Gastroesophageal sphincter (tissue), 3 donors: ENCODE measurements around the gene SLC9A4.

Experiments used
- POLR2A ChIP-seq, 2 donors: fragments of 450-650 bp; IDR thresholded peaks; one replicate each; pipeline ENCODE4 v1.6.1; 2017; ENCODE audit warnings: antibody characterized with exemption in 2 of 2, mild to moderate bottlenecking in 2 of 2, moderate library complexity in 1 of 2
- POLR2AphosphoS5 ChIP-seq: sonication (generic); formaldehyde crosslinking; IDR thresholded peaks from one replicate; pipeline ENCODE4 v1.6.1; 2017; ENCODE audit warnings: antibody characterized with exemption
- TF ChIP-seq, protein P1 (sequence below), 4 experiments: fragments of 200-600 bp in 2 of 4; fragments of 450-650 bp in 2 of 4; sonication (generic) in 1 of 4; IDR thresholded peaks; one replicate each; pipeline ENCODE4 v1.5.1; 2017 to 2019; ENCODE audit warnings: antibody characterized with exemption in 4 of 4, mild to moderate bottlenecking in 2 of 4, moderate library complexity in 2 of 4

DNA sequence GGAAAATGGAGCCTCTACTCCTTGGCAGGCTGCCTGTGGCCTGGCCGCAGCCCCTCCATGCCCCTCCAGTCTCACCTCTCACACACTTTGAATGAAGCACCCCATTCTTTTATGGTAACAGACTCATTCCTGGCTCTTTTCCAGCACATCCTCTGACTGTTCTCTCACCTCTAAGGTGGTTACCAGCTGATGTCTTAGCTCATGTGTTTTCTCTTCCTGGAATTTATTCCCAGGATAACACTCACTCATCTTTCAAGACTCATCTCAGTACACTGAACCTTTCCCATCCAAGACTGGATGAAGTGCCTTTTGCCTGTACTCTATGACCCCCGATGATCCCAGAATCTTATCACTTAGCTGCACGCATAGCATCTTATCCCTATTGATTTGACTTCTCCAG lies 50.6 kb downstream of the SLC9A4 start:
- TF ChIP-seq, protein P1, sequence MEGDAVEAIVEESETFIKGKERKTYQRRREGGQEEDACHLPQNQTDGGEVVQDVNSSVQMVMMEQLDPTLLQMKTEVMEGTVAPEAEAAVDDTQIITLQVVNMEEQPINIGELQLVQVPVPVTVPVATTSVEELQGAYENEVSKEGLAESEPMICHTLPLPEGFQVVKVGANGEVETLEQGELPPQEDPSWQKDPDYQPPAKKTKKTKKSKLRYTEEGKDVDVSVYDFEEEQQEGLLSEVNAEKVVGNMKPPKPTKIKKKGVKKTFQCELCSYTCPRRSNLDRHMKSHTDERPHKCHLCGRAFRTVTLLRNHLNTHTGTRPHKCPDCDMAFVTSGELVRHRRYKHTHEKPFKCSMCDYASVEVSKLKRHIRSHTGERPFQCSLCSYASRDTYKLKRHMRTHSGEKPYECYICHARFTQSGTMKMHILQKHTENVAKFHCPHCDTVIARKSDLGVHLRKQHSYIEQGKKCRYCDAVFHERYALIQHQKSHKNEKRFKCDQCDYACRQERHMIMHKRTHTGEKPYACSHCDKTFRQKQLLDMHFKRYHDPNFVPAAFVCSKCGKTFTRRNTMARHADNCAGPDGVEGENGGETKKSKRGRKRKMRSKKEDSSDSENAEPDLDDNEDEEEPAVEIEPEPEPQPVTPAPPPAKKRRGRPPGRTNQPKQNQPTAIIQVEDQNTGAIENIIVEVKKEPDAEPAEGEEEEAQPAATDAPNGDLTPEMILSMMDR (IDR thresholded peaks at IDR 0.05): no peak
- TF ChIP-seq POLR2A (IDR thresholded peaks at IDR 0.05) (no peak), POLR2AphosphoS5 (no peak)
